GM06990 (cell line): ENCODE results near the gene NPIPA1.
"Not testable (repeated sequence)": the region's sequence is repeated elsewhere in the genome, so short reads cannot be mapped to it uniquely, and the experiment has no call there.

Source experiments
- DNase-seq: peaks from one replicate; pipeline ENCODE4 v3.0.0-alpha.2; 2011; ENCODE audit not compliant: insufficient read length; ENCODE audit errors: extremely low read depth
- H3K27me3 ChIP-seq: replicated peaks from 2 replicates; pipeline ENCODE4 v1.6.0; 2011; ENCODE audit warnings: low read length; ENCODE audit not compliant: control insufficient read depth, insufficient read depth
- H3K36me3 ChIP-seq: 2 replicates; pipeline ENCODE4 v1.5.1; 2011; ENCODE audit warnings: low read length; ENCODE audit not compliant: control insufficient read depth, insufficient read depth
- H3K4me3 ChIP-seq: replicated peaks from 2 replicates; pipeline ENCODE4 v1.5.1; 2011; ENCODE audit warnings: low read depth, mild to moderate bottlenecking, control low read depth, low read length
- TF ChIP-seq, protein P1 (sequence below): IDR thresholded peaks from 2 replicates; pipeline ENCODE4 v1.5.1; 2011; ENCODE audit warnings: low read length, control low read depth, mild to moderate bottlenecking, inconsistent platforms; ENCODE audit not compliant: insufficient read depth, poor library complexity, severe bottlenecking

NPIPA1 gene

DNA sequence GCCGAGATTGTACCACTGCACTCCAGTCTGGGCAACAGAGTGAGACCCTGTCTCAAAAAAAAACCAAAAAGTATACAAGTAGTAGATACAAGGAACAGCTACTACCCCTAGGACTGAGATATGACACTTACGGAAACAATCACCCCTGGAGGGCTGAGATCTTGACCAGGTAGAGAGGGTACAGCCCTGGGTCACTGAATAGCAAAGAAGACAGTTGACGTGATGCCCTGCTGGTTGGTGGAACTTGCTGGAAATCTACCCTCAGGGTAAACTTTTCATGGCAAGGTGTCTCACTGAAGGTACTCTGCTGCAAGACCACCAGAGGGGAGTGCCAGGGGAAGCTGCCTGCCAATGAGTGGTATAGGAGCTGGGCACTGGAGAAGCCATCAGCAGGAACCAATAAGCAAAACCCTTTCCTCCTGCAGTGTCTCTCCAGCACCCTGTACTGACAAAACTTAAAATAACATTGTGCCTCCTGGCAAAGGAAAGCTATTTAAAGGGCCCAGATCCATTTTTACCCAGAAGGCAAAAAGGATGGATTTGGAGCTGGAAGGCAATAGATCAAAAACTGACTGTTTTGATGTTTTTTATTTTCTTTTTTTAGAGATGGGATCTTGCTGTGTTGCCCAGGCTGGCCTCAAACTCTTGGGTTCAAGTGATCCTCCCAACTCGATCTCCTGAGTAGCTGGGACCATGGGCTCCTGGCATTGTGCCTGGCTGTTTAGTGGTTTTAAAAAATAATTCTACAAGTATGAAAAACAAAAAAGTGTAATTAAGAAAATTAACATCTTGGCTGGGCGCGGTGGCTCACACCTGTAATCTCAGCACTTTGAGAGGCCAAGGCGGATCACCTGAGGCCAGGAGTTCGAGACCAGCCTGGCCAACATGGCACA is 26.3 kb downstream of the NPIPA1 start:
- Histone ChIP-seq H3K36me3 (no peaks in the 10 kb centered on the region), H3K4me3 (no peak overlapping the region), H3K27me3 (no peaks in the 10 kb centered on the region; the same call in 1 of the 2 replicates)
- TF ChIP-seq, protein P1, sequence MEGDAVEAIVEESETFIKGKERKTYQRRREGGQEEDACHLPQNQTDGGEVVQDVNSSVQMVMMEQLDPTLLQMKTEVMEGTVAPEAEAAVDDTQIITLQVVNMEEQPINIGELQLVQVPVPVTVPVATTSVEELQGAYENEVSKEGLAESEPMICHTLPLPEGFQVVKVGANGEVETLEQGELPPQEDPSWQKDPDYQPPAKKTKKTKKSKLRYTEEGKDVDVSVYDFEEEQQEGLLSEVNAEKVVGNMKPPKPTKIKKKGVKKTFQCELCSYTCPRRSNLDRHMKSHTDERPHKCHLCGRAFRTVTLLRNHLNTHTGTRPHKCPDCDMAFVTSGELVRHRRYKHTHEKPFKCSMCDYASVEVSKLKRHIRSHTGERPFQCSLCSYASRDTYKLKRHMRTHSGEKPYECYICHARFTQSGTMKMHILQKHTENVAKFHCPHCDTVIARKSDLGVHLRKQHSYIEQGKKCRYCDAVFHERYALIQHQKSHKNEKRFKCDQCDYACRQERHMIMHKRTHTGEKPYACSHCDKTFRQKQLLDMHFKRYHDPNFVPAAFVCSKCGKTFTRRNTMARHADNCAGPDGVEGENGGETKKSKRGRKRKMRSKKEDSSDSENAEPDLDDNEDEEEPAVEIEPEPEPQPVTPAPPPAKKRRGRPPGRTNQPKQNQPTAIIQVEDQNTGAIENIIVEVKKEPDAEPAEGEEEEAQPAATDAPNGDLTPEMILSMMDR, result no peak
- DNase-seq, result no peak

DNA sequence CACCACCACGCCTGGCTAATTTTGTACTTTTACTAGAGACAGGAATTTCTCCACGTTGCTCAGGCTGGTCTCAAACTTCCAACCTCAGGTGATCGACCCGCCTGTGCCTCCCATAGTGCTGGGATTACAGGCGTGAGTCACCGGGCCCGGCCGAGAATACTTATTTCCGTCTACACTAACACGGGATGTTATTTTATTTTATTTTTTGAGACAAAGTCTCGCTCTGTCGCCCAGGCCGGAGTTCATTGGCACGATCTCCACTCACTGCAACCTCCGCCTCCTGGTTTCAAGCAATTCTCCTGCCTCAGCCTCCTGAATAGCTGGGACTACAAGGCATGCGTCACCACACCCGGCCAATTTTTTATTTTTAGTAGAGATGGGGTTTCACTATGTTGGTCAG is 28.1 kb downstream of the NPIPA1 start:
- no peak overlapping the region for H3K4me3 ChIP-seq
- TF ChIP-seq, protein P1, result no peak
- no peaks in the 10 kb centered on the region for H3K36me3 ChIP-seq
- DNase-seq, result no peak
- no peaks in the 10 kb centered on the region; the same call in 1 of the 2 replicates for H3K27me3 ChIP-seq

- not testable (repeated sequence) for DNase-seq, H3K27me3 ChIP-seq, H3K36me3 ChIP-seq, H3K4me3 ChIP-seq
These were observed 32.6 kb downstream of the NPIPA1 start for GRCh38 chr16:14969795-14970194.

DNA sequence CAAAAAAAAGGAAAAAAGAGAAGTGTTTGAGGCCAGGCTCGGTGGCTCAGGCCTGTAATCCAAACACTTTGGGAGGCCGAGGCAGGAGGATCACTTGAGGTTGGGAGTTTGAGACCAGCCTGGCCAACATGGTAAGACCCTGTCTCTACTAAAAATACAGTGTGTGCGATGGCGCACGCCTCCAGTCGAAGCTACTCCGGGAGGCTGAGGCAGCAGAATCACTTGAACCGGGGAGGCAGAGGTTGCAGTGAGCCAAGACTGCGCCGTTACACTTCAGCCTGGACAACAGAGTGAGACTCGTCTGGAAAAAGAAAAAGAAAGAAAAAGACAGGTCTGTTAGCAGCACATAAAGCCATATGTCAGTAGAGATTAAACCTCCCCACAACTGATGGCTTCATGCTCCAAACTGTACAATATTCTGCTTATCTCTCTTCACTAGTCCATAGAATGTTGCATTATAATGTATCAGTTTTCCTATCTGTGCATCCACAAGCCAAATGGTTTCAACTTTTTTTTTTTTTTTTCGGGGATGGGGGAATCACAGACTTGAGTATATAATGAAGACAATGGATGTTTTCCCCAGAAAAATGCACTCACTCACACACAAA is 34.5 kb downstream of the NPIPA1 start:
- H3K4me3 ChIP-seq, DNase-seq, H3K36me3 ChIP-seq, H3K27me3 ChIP-seq: not testable (repeated sequence)

GRCh38 chr16:14973785-14974322 is 36.6 kb downstream of the NPIPA1 start:
- H3K4me3 ChIP-seq, result peak overlapping the region; percentile 92
- H3K36me3 ChIP-seq, H3K27me3 ChIP-seq, DNase-seq: not testable (repeated sequence)

GRCh38 chr16:14974331-14974655 is 37.0 kb downstream of the NPIPA1 start:
- not testable (repeated sequence) for H3K36me3 ChIP-seq, H3K27me3 ChIP-seq
- peak overlapping the region; percentile 92 for H3K4me3 ChIP-seq
- DNase-seq, result peak; percentile 63

DNA sequence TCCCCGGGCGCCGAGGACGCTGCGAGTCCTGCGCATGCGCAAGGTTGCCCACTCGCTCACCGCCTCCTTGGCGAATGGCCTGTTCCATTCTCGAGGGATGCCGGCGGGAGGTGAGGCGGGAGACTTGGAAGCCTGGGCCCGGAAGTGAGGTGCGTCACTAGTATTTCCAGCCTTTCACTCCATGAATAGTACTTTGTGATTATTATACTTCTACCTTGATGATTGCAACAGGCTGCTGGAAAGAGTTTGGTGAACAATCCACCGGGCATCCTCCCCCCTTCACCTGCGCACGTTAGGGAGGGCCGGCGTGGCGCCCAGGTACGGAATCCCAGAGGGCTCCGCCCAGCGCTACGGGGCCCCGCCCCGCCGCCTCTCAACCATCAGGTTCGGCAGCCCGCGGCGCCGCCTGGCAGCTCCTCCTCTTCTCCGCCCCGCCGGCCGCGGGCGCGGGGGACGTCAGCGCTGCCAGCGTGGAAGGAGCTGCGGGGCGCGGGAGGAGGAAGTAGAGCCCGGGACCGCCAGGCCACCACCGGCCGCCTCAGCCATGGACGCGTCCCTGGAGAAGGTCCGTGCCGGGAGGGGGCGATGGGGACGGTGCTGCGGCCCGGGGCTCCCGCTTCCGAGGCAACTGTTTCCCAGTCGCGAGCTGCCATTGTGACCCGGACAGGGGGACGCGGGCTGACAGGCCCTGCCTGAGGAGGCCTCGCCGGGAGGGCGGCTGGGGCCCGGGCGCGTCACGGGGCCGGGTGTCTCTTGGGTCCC is 37.6 kb downstream of the NPIPA1 start, which contains the start of gene PDXDC1:
PDXDC1 (plus strand) TSS at position 371 of the 762 bp plus-strand sequence; CDS start at position 545, 174 bp downstream.
- peak; percentile 99 for DNase-seq

GRCh38 chr16:14975418-14976194 is 38.4 kb downstream of the NPIPA1 start:
- DNase-seq, result peak; percentile 61

More for the DNA sequence above, 37.6 kb downstream of the NPIPA1 start, which contains the start of gene PDXDC1:
- peak within 1 kb of the TSS; percentile 92 for H3K4me3 ChIP-seq
- H3K27me3 ChIP-seq, H3K36me3 ChIP-seq: not testable (repeated sequence)

GRCh38 chr16:14976971-14977736 is 39.9 kb downstream of the NPIPA1 start:
- peak overlapping the region; percentile 92 for H3K4me3 ChIP-seq
- not testable (repeated sequence) for DNase-seq, H3K36me3 ChIP-seq, H3K27me3 ChIP-seq

More at GRCh38 chr16:14975418-14976194, 38.4 kb downstream of the NPIPA1 start:
- not testable (repeated sequence) for H3K27me3 ChIP-seq, H3K36me3 ChIP-seq
- H3K4me3 ChIP-seq, result peak overlapping the region; percentile 92

DNA sequence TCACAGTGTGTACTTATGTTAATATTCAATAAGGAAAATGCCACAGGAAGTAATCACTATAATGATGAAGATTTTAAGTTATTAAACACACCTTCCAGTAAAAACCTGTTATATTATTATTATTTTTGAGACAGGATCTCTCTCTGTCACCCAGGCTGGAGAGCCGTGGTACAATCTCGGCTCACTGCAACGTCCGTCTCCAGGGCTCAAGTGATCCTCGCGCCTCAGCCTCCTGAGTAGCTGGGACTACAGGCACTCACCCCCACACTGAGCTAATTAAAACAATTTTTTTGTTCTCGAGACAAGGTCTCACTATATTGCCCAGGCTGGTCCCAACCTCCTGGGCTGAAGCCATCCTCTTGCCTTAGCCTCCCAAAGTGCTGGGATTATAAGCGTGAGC is 41.0 kb downstream of the NPIPA1 start:
- H3K36me3 ChIP-seq, H3K4me3 ChIP-seq, H3K27me3 ChIP-seq, DNase-seq: not testable (repeated sequence)
